Epithelial cell of proximal tubule (primary cell): ENCODE results near the gene ASPDH. TPM values are rescaled to one million over a fixed set of nuclear protein-coding genes. Genes with fewer than 3 reads are reported as not detected.
A peak's percentile ranks its signal among the peaks of the same experiment; 100 is the strongest.
"Not testable (repeated sequence)": the region's sequence is repeated elsewhere in the genome, so short reads cannot be mapped to it uniquely, and the experiment has no call there.

ENCODE experiments used
- DNase-seq: peaks from one replicate; pipeline ENCODE4 v3.0.0-alpha.2; 2011; ENCODE audit warnings: low read depth
- H3K4me3 ChIP-seq: 2 replicates; pipeline ENCODE4 v1.5.1; 2011; ENCODE audit warnings: low read depth, mild to moderate bottlenecking, low read length
- CTCF ChIP-seq: conservative IDR thresholded peaks from 2 replicates; pipeline ENCODE4 v1.5.1; 2012; ENCODE audit warnings: low read depth, mild to moderate bottlenecking, low read length
- total RNA-seq: library from RNA; depleted of rRNA; stranded (reverse); fragments of >200 nt; gene quantifications from 2 replicates; pipeline ENCODE4 v1.2.3, GENCODE V29; 2015

Gene ASPDH
- total RNA-seq, 1 donor from 2014 or later, result not detected

- no peak for DNase-seq
Observed at GRCh38 chr19:50476224-50476906, 37.3 kb downstream of the ASPDH start, which contains the start of the genes EMC10 and GARIN5A. Gene EMC10, plus strand, starts transcription at chr19:50476507. Its CDS starts 38 bp downstream, at chr19:50476545. Gene GARIN5A, minus strand, starts transcription at chr19:50476848. Its CDS starts 460 bp downstream, at chr19:50476388.

GRCh38 chr19:50475736-50476223 lies 37.9 kb downstream of the ASPDH start:
- no peak for TF ChIP-seq CTCF
- DNase-seq, result no peak
- peak overlapping the region; percentile 98 for H3K4me3 ChIP-seq

More at GRCh38 chr19:50476224-50476906, 37.3 kb downstream of the ASPDH start, which contains the start of the genes EMC10 and GARIN5A:
- peak within 1 kb of the TSS; percentile 98 for H3K4me3 ChIP-seq
- TF ChIP-seq CTCF, result no peak

DNA sequence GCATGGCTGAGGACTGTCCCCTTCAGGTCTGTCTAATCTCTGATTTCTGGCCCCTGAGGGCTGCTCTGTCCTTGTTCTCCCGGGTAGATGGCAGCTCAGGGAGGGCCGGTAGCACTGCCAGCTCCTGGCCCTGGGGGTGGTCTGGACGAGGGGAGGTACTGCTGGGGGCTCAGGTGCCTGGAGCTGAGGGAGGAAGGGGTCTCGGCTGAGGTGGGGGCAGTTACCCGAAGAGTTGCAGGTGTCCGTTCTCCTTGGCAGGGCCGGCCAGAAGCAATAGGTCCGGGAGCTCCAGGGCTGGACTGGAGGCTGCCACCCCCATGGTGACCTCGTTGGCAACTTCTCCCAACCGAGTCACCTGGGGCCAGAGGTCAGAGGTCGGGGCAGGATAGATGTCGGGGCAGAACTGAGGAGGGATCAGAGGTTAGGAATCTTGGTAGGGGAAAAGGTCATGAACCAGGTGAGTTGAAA lies 38.6 kb downstream of the ASPDH start:
- TF ChIP-seq CTCF, result no peak
- DNase-seq, result no peak
- H3K4me3 ChIP-seq, result no peak overlapping the region

GRCh38 chr19:50473336-50473735 lies 40.4 kb downstream of the ASPDH start:
- H3K4me3 ChIP-seq, DNase-seq: not testable (repeated sequence)

- H3K4me3 ChIP-seq, result no peak overlapping the region
- no peak for TF ChIP-seq CTCF
- DNase-seq, result no peak
Observed at GRCh38 chr19:50468818-50469217, 44.9 kb downstream of the ASPDH start.

DNA sequence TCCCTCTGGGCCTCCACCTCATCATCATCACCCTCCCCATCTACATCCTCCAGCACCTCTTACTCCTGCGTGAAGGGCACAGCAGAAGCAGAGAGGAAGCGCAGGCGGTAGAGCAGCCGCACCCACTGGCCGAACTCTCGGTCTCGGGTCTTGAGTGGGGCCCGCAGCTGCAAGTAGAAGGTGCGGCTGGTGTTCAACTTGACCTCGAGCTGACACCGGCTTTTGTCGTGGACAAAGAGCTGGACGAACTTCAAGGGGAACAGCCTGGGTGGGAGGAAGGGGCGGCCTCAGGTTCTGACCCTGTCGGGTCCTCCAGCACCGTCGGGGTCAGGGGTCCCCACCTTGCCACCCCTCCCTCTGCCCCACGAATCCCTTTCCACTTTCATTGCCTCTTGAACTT lies 46.1 kb downstream of the ASPDH start:
- no peak for TF ChIP-seq CTCF
- DNase-seq, result no peak
- H3K4me3 ChIP-seq, result no peak overlapping the region

GRCh38 chr19:50466706-50467039 lies 47.0 kb downstream of the ASPDH start:
- no peak overlapping the region for H3K4me3 ChIP-seq
- TF ChIP-seq CTCF, result no peak
- DNase-seq, result no peak
